DOHH2 (cell line): ENCODE data around the gene RHCE.
"Not testable (repeated sequence)": the region's sequence is repeated elsewhere in the genome, so short reads cannot be mapped to it uniquely, and the experiment has no call there.

Source experiments
- EZH2phosphoT487 ChIP-seq: fragments of 200-600 bp; sonication (generic); IDR thresholded peaks from 2 replicates; pipeline ENCODE4 v1.6.1; 2017; ENCODE audit warnings: borderline replicate concordance, mild to moderate bottlenecking, antibody characterized with exemption, low read length, moderate library complexity, mixed read lengths
- TF ChIP-seq, protein P1 (sequence below): fragments of 200-600 bp; sonication (generic); IDR thresholded peaks from one replicate; pipeline ENCODE4 v1.5.1; 2014; ENCODE audit warnings: antibody characterized with exemption, mild to moderate bottlenecking, low read depth, low read length; ENCODE audit not compliant: poor library complexity, severe bottlenecking

DNA sequence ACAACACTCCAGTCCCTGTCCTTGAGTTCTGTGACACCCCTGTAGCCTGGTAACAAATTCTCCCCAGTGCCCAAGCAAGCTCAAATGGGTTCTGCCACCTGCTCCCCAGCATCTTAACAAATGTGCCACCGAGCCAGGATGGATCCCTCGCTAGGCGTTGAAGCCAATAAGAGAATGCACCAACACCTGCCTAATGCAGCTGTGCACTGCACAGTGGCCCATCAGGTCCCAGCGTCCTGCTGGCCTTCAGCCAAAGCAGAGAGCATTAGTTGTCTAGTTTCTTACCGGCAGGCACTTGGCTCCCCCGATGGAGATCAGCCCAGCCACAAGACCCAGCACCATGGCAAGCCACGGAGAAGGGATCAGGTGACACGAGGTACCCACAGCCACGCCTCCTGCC lies 31.9 kb downstream of the RHCE start:
- TF ChIP-seq, protein P1, sequence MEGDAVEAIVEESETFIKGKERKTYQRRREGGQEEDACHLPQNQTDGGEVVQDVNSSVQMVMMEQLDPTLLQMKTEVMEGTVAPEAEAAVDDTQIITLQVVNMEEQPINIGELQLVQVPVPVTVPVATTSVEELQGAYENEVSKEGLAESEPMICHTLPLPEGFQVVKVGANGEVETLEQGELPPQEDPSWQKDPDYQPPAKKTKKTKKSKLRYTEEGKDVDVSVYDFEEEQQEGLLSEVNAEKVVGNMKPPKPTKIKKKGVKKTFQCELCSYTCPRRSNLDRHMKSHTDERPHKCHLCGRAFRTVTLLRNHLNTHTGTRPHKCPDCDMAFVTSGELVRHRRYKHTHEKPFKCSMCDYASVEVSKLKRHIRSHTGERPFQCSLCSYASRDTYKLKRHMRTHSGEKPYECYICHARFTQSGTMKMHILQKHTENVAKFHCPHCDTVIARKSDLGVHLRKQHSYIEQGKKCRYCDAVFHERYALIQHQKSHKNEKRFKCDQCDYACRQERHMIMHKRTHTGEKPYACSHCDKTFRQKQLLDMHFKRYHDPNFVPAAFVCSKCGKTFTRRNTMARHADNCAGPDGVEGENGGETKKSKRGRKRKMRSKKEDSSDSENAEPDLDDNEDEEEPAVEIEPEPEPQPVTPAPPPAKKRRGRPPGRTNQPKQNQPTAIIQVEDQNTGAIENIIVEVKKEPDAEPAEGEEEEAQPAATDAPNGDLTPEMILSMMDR = not testable (repeated sequence)
- TF ChIP-seq EZH2phosphoT487 = not testable (repeated sequence)
